ENCODE data around the gene KRT76. TPM values are rescaled to one million over a fixed set of nuclear protein-coding genes. Genes with fewer than 3 reads are reported as not detected.

The KRT76 gene
- total RNA-seq, 2 donors from 2014 or later = not detected

DNA sequence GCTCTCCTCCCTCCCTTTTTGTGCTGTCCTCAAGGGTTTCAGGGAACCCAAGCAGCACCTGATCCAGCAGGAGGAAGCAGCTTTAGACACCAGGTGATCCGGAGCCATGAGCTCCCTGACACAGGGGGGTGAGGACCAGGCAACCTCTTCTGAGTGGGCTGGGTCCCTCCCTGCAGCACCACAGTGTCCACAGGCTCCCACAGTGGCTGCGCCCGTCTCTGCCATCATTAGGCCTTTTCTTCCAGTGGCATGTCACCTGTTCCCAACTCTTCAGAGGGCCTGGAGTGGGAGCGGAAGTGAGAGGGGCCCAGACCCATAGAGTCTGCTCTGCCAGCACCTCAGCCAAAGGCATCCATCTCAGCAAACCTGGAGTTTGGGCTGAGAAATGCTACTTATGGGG is 421 bp upstream of the KRT76 start:
- ATAC-seq (no peak), DNase-seq (ENCODE audit: low spot score in 2 of 2) (no peak)
- H3K27ac Mint-ChIP-seq = no peak overlapping the region
- no peaks in the 10 kb centered on the region for H3K36me3 Mint-ChIP-seq
- H3K9me3 Mint-ChIP-seq = no peaks in the 10 kb centered on the region

DNA sequence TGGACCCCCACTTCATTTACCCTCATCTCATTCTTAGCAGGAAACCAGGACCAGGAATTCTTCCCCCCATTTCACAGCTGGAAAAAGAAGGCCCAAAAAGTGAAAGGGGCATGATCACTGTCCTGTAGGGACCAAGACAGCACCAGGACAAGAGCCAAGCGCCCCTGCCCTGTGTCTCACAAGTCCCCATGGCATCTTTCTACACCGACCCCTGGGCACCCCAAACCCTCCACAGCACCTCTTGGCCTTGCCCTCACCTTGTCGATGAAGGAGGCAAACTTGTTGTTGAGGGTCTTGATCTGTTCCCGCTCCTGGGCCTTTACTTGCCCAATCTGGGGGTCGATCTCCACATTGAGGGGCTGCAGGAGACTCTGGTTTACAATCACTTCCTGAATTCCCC is 710 bp downstream of the KRT76 start:
- Mint-ChIP-seq H3K9me3 (no peaks in the 10 kb centered on the region), H3K27ac (peak overlapping the region in 1 of 2 donors; percentile 44), H3K36me3 (no peaks in the 10 kb centered on the region)
- ATAC-seq (no peak), DNase-seq (ENCODE audit: low spot score in 2 of 2) (no peak)

DNA sequence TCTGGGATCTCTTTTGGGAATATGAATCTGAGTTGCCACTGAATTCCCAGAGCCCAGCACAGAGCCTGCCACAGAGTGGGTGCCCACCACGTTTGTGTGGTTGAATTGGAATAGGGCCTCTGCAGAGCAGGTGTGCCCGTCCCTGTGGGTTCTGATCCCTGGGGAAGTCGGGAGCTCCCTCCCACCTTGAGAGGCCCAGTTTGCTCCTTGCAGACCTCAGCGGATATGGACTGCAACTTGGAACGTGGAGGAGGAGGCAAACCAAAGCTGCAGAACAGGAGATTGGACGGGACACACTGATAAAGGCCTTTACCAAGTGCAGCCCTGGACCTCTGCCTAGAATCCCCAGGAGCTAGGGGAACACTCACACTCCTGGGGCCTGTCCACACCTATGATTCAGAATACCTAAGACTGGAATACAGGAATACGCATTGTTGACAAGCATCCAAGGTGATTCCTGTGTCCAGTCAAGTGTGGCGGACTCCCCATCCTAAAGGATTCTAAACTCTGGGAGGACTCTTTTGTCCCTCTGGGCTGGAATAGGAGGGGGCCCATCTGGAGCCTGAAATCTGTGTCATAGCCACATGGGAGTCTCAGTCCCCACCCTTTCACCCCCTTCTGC is 2.4 kb downstream of the KRT76 start:
- H3K36me3 Mint-ChIP-seq = no peaks in the 10 kb centered on the region
- ATAC-seq (no peak), DNase-seq (ENCODE audit: low spot score in 2 of 2) (no peak)
- H3K27ac Mint-ChIP-seq = no peak overlapping the region
- H3K9me3 Mint-ChIP-seq = no peaks in the 10 kb centered on the region

DNA sequence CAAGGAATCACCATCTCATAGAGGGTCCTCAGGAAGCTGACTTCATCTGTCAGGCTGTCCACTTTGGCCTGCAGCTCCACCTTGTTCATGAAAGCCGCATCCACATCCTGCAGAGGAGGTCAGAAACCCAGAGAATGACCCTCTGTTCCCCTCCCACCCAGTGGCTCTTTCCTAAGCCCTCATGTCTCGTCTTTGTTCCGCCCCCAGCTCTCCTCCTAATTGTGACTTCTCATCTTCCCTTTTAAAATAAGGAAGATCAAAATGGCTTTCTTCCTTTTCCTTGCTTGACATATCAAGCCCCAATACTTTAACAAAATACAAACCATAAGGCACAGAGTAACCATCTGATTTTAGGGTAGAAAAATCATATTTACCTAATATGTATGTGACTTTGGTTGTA is 4.4 kb downstream of the KRT76 start:
- no peak overlapping the region for H3K27ac Mint-ChIP-seq
- DNase-seq (ENCODE audit: low spot score in 2 of 2) = no peak
- no peaks in the 10 kb centered on the region for H3K36me3 Mint-ChIP-seq
- no peaks in the 10 kb centered on the region for H3K9me3 Mint-ChIP-seq
- no peak for ATAC-seq

DNA sequence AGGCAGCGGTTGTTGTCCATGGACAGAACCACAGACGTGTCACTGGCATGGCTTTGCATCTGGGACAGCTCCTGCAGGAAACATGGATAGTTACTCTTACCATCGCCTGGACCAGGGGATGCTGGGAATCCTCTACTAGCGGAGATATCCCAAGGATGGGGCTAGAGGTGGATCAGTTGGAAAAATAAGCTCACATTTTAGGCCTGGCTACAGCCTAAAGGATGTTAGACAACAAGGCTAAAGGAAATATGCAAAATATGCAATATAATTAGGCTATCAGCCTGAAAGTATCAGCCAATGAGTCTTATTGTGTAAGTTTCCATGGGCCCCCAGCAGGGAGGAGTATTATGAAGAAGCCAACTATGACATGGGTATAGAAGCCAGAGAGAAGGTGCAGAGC is 5.0 kb downstream of the KRT76 start:
- no peaks in the 10 kb centered on the region for H3K36me3 Mint-ChIP-seq
- no peak for DNase-seq (ENCODE audit: low spot score in 2 of 2)
- ATAC-seq = no peak
- no peaks in the 10 kb centered on the region for H3K9me3 Mint-ChIP-seq
- H3K27ac Mint-ChIP-seq = no peak overlapping the region

DNA sequence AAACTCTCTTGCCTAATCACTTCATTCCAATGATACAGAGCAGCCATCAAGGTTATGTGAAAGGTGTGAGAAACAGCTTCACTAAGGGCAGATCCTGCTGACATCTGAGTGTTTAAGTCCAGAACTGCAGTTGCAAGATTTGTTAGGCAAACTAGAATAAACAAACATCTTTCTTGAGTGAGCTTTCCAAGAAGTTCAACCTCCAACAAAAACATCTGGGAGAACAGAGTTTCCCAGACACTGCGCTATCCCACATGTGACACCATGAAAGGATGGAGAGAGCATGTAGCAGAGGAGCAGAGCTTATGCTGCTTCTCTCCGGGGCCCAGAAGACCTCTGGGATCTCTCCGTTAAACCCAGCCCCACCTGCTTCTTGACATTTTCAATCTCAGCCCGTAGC is 5.6 kb downstream of the KRT76 start:
- ATAC-seq = no peak
- Mint-ChIP-seq H3K9me3 (no peaks in the 10 kb centered on the region), H3K36me3 (no peaks in the 10 kb centered on the region), H3K27ac (no peak overlapping the region)
- no peak for DNase-seq (ENCODE audit: low spot score in 2 of 2)

DNA sequence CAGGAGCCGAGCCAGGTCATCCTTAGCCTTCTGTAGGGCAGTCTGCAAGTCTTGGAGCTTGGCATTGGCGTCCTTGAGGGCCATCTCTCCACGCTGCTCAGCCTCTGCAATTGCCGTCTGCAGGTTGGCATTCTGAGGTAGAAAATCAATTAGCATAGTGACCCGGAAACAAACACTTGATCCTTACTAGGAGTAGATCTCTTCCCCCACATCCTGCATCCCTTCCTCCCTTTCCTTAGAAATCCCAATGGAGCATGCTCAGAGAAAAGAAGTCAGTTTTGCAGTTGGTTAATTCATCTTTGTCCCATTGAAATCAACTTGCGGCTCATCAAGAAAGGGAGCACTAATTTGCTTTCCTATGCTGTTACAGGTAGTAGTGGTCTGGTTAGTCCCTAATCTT is 6.1 kb downstream of the KRT76 start:
- Mint-ChIP-seq H3K36me3 (no peaks in the 10 kb centered on the region), H3K9me3 (no peaks in the 10 kb centered on the region), H3K27ac (no peak overlapping the region)
- DNase-seq (ENCODE audit: low spot score in 2 of 2) (no peak), ATAC-seq (no peak)

DNA sequence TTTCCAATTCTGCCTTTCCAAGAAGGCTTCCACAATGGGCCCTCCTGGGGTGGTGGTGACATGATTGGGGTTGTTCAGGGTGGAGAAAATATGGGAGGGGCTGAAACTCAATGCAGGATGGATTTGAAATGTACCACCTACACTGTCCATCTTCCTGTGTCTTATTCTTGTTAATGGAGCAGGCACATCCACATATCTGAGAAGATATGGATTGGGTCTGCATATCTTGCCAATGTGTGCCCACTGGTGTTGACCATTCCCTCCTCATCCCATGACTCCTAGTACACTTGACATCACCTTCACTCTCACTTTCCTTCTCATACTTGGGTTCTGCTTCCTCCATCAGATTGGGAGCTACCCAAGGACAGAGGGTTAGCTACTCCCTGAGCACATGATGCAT is 7.2 kb downstream of the KRT76 start:
- H3K9me3 Mint-ChIP-seq = no peaks in the 10 kb centered on the region
- no peak for DNase-seq (ENCODE audit: low spot score in 2 of 2)
- ATAC-seq = no peak

DNA sequence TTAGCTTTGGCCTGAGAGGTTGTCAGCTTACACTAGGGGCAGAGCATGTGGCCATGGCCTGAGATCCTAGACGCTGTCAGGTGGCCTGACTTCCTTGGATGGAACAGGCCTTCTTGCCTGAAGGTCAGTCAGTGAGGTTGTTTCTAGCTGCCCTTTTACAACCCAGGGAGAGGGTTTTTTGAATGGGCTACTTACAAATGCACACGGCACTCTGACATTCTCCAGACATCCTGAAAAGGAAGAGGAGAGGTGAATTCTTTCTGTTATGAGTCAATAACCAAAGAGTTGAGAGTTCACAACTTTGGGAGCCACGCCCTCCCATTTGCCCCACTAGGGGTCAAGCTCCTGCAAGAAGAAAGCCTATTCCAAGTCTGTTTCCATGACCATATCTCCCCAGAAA is 7.8 kb downstream of the KRT76 start:
- no peaks in the 10 kb centered on the region for H3K9me3 Mint-ChIP-seq
- ATAC-seq (no peak), DNase-seq (ENCODE audit: low spot score in 2 of 2) (no peak)
- no peak overlapping the region for H3K27ac Mint-ChIP-seq
- no peaks in the 10 kb centered on the region for H3K36me3 Mint-ChIP-seq

More for the DNA sequence above, 7.2 kb downstream of the KRT76 start:
- no peak overlapping the region for H3K27ac Mint-ChIP-seq
- no peaks in the 10 kb centered on the region for H3K36me3 Mint-ChIP-seq

DNA sequence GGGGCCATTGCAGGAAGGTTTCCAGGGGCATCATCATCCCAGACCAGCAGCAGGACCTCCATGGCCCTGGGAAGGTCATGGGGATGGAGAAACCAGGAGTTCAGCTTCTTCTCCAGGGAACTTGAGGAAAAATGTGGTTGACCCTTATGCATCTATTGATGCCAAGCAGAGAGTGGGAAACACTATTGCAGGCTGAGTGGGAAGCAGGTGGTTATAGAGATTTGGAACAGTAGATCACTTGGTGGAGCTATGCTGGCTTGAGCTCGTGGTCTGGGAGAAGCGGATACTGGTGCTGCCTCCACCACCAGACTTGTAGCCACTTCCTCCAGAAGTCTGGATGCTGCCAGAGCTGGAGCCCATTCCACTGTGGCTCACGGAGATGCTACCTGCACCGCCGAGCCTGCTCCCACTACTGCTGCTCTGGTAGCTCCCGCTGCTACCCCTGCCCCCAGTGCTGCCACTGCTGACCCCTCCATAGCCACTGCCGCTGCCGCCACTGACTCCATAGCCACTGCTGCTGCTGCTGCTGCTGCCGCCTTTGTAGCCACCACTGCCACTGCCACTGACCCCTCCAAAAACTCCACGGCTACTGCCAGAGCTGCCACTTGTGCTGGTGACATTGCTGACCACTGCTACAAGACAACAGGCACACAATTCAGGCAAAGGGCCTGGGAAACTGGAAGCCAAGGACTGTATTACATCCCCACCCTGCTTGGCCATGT is 8.5 kb downstream of the KRT76 start:
- DNase-seq (ENCODE audit: low spot score in 2 of 2) (no peak), ATAC-seq (no peak)
- no peaks in the 10 kb centered on the region for H3K9me3 Mint-ChIP-seq
- H3K36me3 Mint-ChIP-seq = no peaks in the 10 kb centered on the region
- H3K27ac Mint-ChIP-seq = no peak overlapping the region

DNA sequence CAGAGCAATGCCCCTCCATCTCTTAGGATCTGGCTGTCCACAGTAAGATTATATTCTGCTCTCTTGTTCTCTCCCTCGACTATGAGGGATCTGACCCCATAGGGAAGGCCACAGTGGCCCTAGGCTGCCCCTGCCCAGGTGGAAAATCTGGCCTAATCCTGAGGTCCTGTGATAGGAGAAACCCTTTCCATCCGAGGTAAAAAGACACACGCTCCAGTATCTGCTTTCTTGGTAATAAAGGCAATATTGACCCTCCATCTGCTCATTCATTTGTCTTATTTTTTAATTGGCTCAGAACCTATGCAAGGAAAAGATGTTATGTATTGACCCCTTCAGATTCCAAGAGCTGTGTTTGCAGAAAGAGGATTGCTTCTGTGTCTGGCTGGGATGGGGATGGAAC is 9.7 kb downstream of the KRT76 start:
- no peak for ATAC-seq

DNA sequence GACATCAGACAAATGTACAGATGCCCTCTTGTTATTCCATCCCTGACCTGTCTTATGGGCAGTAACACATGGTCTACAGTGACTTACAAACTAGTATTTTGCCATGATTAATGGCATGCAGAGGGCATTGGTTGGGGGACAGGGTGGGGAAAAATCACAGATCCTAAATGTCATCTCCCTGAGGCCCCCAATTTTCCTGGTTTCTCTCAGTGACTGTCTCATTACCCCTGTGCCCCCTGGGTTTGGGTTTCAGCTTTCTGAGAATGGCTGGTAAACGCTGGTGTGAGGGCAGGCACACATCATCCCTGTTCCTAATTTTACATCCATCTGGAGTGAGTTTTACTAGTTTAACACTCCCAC is 10.1 kb downstream of the KRT76 start:
- ATAC-seq (no peak), DNase-seq (ENCODE audit: low spot score in 2 of 2) (no peak)
- no peaks in the 10 kb centered on the region for H3K9me3 Mint-ChIP-seq
- H3K27ac Mint-ChIP-seq = no peak overlapping the region
- no peaks in the 10 kb centered on the region for H3K36me3 Mint-ChIP-seq

More for the DNA sequence above, 9.7 kb downstream of the KRT76 start:
- H3K27ac Mint-ChIP-seq = no peak overlapping the region
- no peaks in the 10 kb centered on the region for H3K9me3 Mint-ChIP-seq
- no peak for DNase-seq (ENCODE audit: low spot score in 2 of 2)
- no peaks in the 10 kb centered on the region for H3K36me3 Mint-ChIP-seq

DNA sequence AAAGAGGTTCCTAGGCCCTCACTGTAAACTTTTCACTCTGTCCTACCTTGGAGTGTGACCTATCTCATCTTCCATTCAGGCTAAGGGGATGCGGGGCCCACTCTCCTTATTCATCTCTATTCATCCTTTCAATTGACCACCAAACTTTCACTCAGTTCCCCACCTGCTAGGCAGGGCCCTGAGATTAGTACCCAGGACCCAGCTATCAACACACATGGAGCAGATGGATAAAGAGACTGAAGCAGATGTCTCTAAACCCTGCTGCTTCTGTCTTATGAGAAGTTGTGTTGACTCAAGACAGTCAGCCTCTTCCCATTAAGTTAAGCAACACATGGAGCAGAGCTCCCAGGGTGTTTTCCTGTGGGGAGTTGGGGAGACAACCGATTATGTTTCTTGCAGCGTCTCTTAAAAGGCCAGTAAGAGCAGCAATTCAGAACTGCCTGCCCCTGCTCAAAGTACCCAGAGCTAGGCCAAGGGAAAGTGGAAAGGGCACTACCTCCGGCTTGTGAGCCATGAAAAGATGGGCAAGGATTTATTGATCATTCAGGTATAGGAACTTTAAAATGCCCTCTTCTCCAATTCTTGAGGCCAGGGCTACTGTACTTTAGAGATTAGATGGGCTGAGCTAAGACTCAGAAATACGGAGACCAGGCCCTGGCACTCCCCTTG is 10.7 kb downstream of the KRT76 start:
- no peaks in the 10 kb centered on the region for H3K9me3 Mint-ChIP-seq
- ATAC-seq (no peak), DNase-seq (ENCODE audit: low spot score in 2 of 2) (no peak)
- H3K36me3 Mint-ChIP-seq = no peaks in the 10 kb centered on the region
- no peak overlapping the region for H3K27ac Mint-ChIP-seq

DNA sequence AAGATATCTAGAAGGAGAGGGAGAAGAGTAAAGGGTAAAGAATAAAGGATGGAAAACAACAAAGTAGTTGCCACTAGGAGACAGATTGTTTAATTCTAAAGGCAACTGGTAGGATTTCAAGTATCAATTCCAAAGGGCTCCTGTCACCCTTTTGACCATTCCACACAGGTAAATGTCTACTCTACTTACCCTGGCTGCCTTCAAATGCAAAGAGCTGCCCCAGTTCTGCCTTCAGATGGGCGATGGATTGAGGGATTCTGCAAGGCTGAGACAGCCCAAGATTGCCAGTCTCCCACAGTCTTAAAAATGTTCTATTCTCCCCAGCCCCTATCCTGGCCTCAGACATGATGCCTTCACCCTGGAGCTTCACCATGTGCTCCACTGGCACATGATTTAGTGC is 11.4 kb downstream of the KRT76 start:
- DNase-seq (ENCODE audit: low spot score in 2 of 2) (no peak), ATAC-seq (no peak)
- no peaks in the 10 kb centered on the region for H3K36me3 Mint-ChIP-seq
- peaks cover 3 to 4% of the 10 kb centered on the region in 2 donors for H3K9me3 Mint-ChIP-seq
- H3K27ac Mint-ChIP-seq = no peak overlapping the region

DNA sequence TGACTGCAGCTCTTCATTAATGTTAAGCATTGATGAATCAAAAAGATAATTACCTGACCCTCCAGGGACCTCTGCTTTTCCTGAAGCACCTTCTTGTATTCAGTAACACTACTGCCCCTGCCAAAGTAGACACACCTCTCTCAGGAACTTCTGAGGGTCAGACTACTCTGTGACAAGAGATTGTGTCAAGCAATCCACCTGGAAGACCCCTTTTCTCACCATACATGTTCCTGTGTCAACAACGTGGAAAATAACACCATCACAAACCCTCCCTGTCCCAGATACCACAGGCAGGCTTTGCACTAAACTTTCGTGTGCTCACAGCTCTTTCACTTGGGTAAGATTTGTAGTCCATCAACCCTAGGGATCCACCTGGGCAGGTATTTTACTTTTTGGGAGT is 13.2 kb downstream of the KRT76 start:
- Mint-ChIP-seq H3K9me3 (peaks cover 4 to 9% of the 10 kb centered on the region in 2 donors), H3K36me3 (no peaks in the 10 kb centered on the region), H3K27ac (no peak overlapping the region)
- DNase-seq (ENCODE audit: low spot score in 2 of 2) (no peak), ATAC-seq (no peak)

DNA sequence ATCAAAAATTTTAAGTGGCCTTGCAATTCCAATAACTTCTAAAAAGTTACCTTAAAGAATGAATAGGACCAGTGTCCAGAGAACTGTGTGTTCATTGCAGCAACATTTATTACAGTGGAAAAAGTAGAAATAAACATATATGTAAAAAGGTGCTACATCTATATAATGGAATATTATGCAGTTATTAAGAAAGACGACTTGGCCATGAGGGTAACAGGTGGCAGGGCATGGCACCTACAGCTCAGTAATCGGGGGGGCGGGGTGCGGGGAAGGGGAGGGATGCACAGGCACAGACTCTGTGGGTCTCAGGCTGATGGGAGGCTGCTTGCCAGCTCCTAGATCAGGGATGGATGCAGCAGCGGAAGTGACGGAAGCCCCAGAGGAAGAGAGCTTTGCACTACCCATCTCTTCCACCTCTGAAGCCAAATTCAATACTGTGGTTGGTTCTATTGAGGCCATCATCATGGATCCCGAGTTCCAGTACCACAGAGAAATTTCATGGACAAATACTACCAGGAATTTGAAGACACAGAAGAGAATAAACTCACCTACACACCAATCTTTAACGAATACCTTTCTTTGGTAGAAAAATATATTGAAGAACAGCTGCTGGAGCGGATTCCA is 14.0 kb downstream of the KRT76 start:
- peaks cover 4 to 9% of the 10 kb centered on the region in 2 donors for H3K9me3 Mint-ChIP-seq

DNA sequence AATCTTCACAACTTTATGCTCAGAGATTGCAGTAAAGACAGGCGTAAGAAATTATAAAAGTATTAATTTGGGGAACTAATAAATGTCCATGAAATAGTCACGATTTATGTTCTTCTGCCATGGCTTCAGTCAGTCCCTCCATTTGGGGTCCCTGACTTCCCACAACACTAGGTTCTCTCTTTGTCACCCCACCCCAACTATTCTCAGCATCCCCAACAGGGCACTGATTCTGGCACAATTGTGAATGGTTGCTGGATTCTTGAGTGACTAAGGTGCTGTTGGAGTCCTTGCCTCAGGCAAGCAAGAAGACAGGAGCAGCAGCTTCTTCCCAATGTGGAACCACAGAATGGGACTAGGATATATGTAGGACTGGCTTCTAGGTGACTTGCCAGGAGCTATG is 15.3 kb downstream of the KRT76 start:
- Mint-ChIP-seq H3K27ac (no peak overlapping the region), H3K36me3 (no peaks in the 10 kb centered on the region), H3K9me3 (peaks cover 4 to 9% of the 10 kb centered on the region in 2 donors)
- DNase-seq (ENCODE audit: low spot score in 2 of 2) (no peak), ATAC-seq (no peak)

More for the DNA sequence above, 14.0 kb downstream of the KRT76 start:
- ATAC-seq (no peak), DNase-seq (ENCODE audit: low spot score in 2 of 2) (no peak)
- Mint-ChIP-seq H3K36me3 (no peaks in the 10 kb centered on the region), H3K27ac (no peak overlapping the region)
